IMR-90 (cell line): ENCODE measurements around the gene HTT. TPM values are rescaled to one million over a fixed set of nuclear protein-coding genes. Genes with fewer than 3 reads are reported as not detected.

ENCODE experiments used
- ATAC-seq: fragments of 200-7000 bp; cut with Tn5 transposase; 2 replicates; pipeline ENCODE4 v1.9.1; 2020; ENCODE audit warnings: low read depth, mild to moderate bottlenecking, moderate library complexity
- BruUV-seq: library from RNA; stranded (reverse); fragments of 400-500 nt; replicated peaks from 2 replicates; lab custom pipeline; 2021; lab: Mats Ljungman, UMichigan
- CTCF ChIA-PET: fragments of 300-600 bp; formaldehyde crosslinking; extraction: SDS; loops from one replicate; lab custom pipeline; 2021; ENCODE audit warnings: antibody characterized with exemption; lab: Yijun Ruan, JAX
- POLR2A ChIA-PET: fragments of 300-600 bp; sonication (Branson Sonifier 250); formaldehyde crosslinking; loops from one replicate; lab custom pipeline; 2022; ENCODE audit warnings: antibody characterized with exemption; ENCODE audit not compliant: unreplicated experiment; lab: Charles Lee
- DNase-seq: peaks from one replicate; pipeline ENCODE4 v3.0.0; 2013
- H2AFZ ChIP-seq: replicated peaks from 2 replicates; pipeline ENCODE3; 2013; ENCODE audit warnings: low read length, mild to moderate bottlenecking; ENCODE audit not compliant: poor library complexity
- H2AK5ac ChIP-seq: 2 replicates; pipeline ENCODE4 v1.6.1; 2013; ENCODE audit warnings: low read depth, low read length, inconsistent platforms
- H2AK9ac ChIP-seq: replicated peaks from 2 replicates; pipeline ENCODE3; 2013; ENCODE audit warnings: mild to moderate bottlenecking, low read depth, low read length, moderate library complexity; ENCODE audit not compliant: poor library complexity
- H2BK120ac ChIP-seq: 2 replicates; pipeline ENCODE4 v1.6.1; 2013; ENCODE audit warnings: low read depth, low read length, inconsistent platforms
- H2BK15ac ChIP-seq: 3 replicates; pipeline ENCODE4 v1.6.1; 2013; ENCODE audit warnings: low read depth, low read length, inconsistent platforms
- H2BK20ac ChIP-seq: 2 replicates; pipeline ENCODE4 v1.6.1; 2013; ENCODE audit warnings: low read depth, mild to moderate bottlenecking, inconsistent platforms, low read length, moderate library complexity
- H2BK5ac ChIP-seq: 2 replicates; pipeline ENCODE4 v1.6.1; 2013; ENCODE audit warnings: mild to moderate bottlenecking, low read depth, low read length, inconsistent platforms; ENCODE audit not compliant: poor library complexity, severe bottlenecking
- H3K14ac ChIP-seq: replicated peaks from 2 replicates; pipeline ENCODE4 v1.6.1; 2013; ENCODE audit warnings: low read depth, low read length, inconsistent platforms
- H3K18ac ChIP-seq: 2 replicates; pipeline ENCODE4 v1.6.1; 2013; ENCODE audit warnings: low read depth, low read length, control low read depth
- H3K23ac ChIP-seq: 2 replicates; pipeline ENCODE4 v1.6.1; 2013; ENCODE audit warnings: low read depth, low read length, inconsistent platforms
- H3K27ac ChIP-seq: 2 replicates; pipeline ENCODE4 v1.5.1; 2013; ENCODE audit warnings: mild to moderate bottlenecking, control low read depth, low read length; ENCODE audit not compliant: insufficient read depth
- H3K27me3 ChIP-seq: 2 replicates; pipeline ENCODE4 v1.6.1; 2013; ENCODE audit warnings: low read length; ENCODE audit not compliant: control insufficient read depth, insufficient read depth
- H3K36me3 ChIP-seq: 2 replicates; pipeline ENCODE4 v1.6.1; 2013; ENCODE audit warnings: low read length, mixed read lengths; ENCODE audit not compliant: control insufficient read depth, insufficient read depth
- H3K4ac ChIP-seq: 2 replicates; pipeline ENCODE4 v1.6.1; 2013; ENCODE audit warnings: low read depth, low read length, inconsistent platforms
- H3K4me1 ChIP-seq: 2 replicates; pipeline ENCODE4 v1.6.1; 2013; ENCODE audit warnings: low read length, mixed read lengths; ENCODE audit not compliant: control insufficient read depth, insufficient read depth
- H3K4me2 ChIP-seq: 2 replicates; pipeline ENCODE4 v1.6.1; 2013; ENCODE audit warnings: low read depth, mild to moderate bottlenecking, control low read depth, low read length, moderate library complexity
- H3K4me3 ChIP-seq: 2 replicates; pipeline ENCODE4 v1.5.1; 2013; ENCODE audit warnings: low read depth, mild to moderate bottlenecking, control low read depth, low read length, moderate library complexity; ENCODE audit not compliant: insufficient read depth
- H3K56ac ChIP-seq: 2 replicates; pipeline ENCODE4 v1.6.1; 2013; ENCODE audit warnings: low read length, inconsistent platforms; ENCODE audit not compliant: insufficient read depth; ENCODE audit errors: extremely low read depth
- H3K79me1 ChIP-seq, 2 experiments: 2 replicates each; pipeline ENCODE4 v1.6.1; 2013; ENCODE audit warnings: low read length in 2 of 2, inconsistent platforms in 1 of 2, low read depth in 1 of 2
- H3K9ac ChIP-seq: 2 replicates; pipeline ENCODE4 v1.6.1; 2013; ENCODE audit warnings: low read depth, low read length, control low read depth
- H3K9me1 ChIP-seq: 2 replicates; pipeline ENCODE4 v1.6.1; 2013; ENCODE audit warnings: low read length, inconsistent platforms; ENCODE audit not compliant: insufficient read depth
- H3K9me3 ChIP-seq: 2 replicates; pipeline ENCODE4 v1.6.1; 2013; ENCODE audit warnings: low read length; ENCODE audit not compliant: control insufficient read depth, insufficient read depth
- H4K20me1 ChIP-seq: 2 replicates; pipeline ENCODE4 v1.6.1; 2013; ENCODE audit warnings: low read length, inconsistent platforms; ENCODE audit not compliant: insufficient read depth
- H4K5ac ChIP-seq: 2 replicates; pipeline ENCODE4 v1.6.1; 2013; ENCODE audit warnings: mild to moderate bottlenecking, low read depth, low read length, control low read depth
- H4K8ac ChIP-seq, 2 experiments: 2 replicates each; pipeline ENCODE4 v1.6.1; 2013; ENCODE audit warnings: low read depth in 2 of 2, low read length in 2 of 2, control low read depth in 1 of 2, inconsistent platforms in 1 of 2
- H4K91ac ChIP-seq: 2 replicates; pipeline ENCODE4 v1.6.1; 2013; ENCODE audit warnings: low read depth, low read length, inconsistent platforms; ENCODE audit not compliant: insufficient read depth
- BHLHE40 ChIP-seq: fragments of 150-350 bp; IDR thresholded peaks from 2 replicates; pipeline ENCODE4 v1.6.1; 2016; ENCODE audit warnings: mild to moderate bottlenecking, low read depth, low read length
- CEBPB ChIP-seq: IDR thresholded peaks from 2 replicates; pipeline ENCODE4 v1.6.1; 2012; ENCODE audit warnings: low read depth, low read length, improper control_type of control experiment
- CHD1 ChIP-seq: IDR thresholded peaks from 2 replicates; pipeline ENCODE4 v1.6.1; 2012; ENCODE audit warnings: low read depth, low read length, improper control_type of control experiment
- CTCF ChIP-seq: conservative IDR thresholded peaks from 2 replicates; pipeline ENCODE4 v1.5.1; 2012; ENCODE audit warnings: mild to moderate bottlenecking, low read depth, low read length, improper control_type of control experiment
- FOS ChIP-seq: fragments of 150-350 bp; IDR thresholded peaks from 2 replicates; pipeline ENCODE4 v1.6.1; 2016; ENCODE audit warnings: low read depth, low read length
- MAFK ChIP-seq: IDR thresholded peaks from 2 replicates; pipeline ENCODE4 v1.6.1; 2012; ENCODE audit warnings: low read depth, low read length, improper control_type of control experiment
- MAZ ChIP-seq: IDR thresholded peaks from 2 replicates; pipeline ENCODE4 v1.6.1; 2012; ENCODE audit warnings: low read depth, mild to moderate bottlenecking, low read length, improper control_type of control experiment, moderate library complexity, borderline replicate concordance
- MXI1 ChIP-seq: IDR thresholded peaks from 2 replicates; pipeline ENCODE4 v1.6.1; 2012; ENCODE audit warnings: low read depth, mild to moderate bottlenecking, low read length, moderate library complexity, borderline replicate concordance
- NFE2L2 ChIP-seq: fragments of 150-350 bp; IDR thresholded peaks from 2 replicates; pipeline ENCODE4 v1.6.1; 2016; ENCODE audit warnings: low read depth, mild to moderate bottlenecking, low read length
- POLR2A ChIP-seq: IDR thresholded peaks from 2 replicates; pipeline ENCODE4 v1.6.1; 2012; ENCODE audit warnings: mild to moderate bottlenecking, low read depth, low read length
- RAD21 ChIP-seq: IDR thresholded peaks from 2 replicates; pipeline ENCODE4 v1.6.1; 2012; ENCODE audit warnings: low read length, improper control_type of control experiment
- RCOR1 ChIP-seq: IDR thresholded peaks from 2 replicates; pipeline ENCODE4 v1.6.1; 2012; ENCODE audit warnings: mild to moderate bottlenecking, low read length, improper control_type of control experiment; ENCODE audit not compliant: insufficient replicate concordance
- RFX5 ChIP-seq: IDR thresholded peaks from 2 replicates; pipeline ENCODE4 v1.8.0; 2012; ENCODE audit warnings: low read depth, mild to moderate bottlenecking, low read length, moderate library complexity
- SMC3 ChIP-seq: fragments of 150-350 bp; IDR thresholded peaks from 2 replicates; pipeline ENCODE4 v1.6.1; 2016; ENCODE audit warnings: low read depth, mild to moderate bottlenecking, antibody characterized with exemption, low read length, moderate library complexity
- USF2 ChIP-seq: fragments of 150-350 bp; IDR thresholded peaks from 2 replicates; pipeline ENCODE4 v1.6.1; 2017; ENCODE audit warnings: mild to moderate bottlenecking, antibody characterized with exemption, low read length, low read depth
- WGBS, 2 experiments: methylation state at CpG; one replicate each; pipeline versions ENCODE4 v1.1.5 to v1.1.7; 2013; ENCODE audit warnings: missing lambda C conversion rate in 2 of 2; ENCODE audit not compliant: insufficient read length in 1 of 2; ENCODE audit errors: extremely low coverage in 2 of 2; 5-methylcytosine and 5-hydroxymethylcytosine counted together
- dilution Hi-C: fragments of 300-500 bp; cut with HindIII; formaldehyde crosslinking; loops from one replicate; pipeline ENCODE4 v1.14.3; 2018; ENCODE audit warnings: low sequenced_read_pairs; ENCODE audit not compliant: unreplicated experiment
- in situ Hi-C: fragments of 300-500 bp; cut with MboI; formaldehyde crosslinking; loops from 3 replicates; pipeline ENCODE4 v1.14.3; 2019; ENCODE audit warnings: low sequenced_read_pairs, inconsistent platforms, mixed read lengths
- intact Hi-C: fragments of 100-400 bp; cut with micrococcal nuclease; formaldehyde crosslinking; loops from 2 replicates; pipeline ENCODE4 v1.10.0; 2022
- polyA plus RNA-seq, 3 experiments: library from polyadenylated mRNA; depleted of rRNA; stranded (reverse); fragments of >200 nt; gene quantifications; 2 replicates each; pipeline ENCODE4 v1.2.3, GENCODE V29; 2012; ENCODE audit warnings: low replicate concordance in 1 of 3
- total RNA-seq: library from RNA; depleted of rRNA; stranded (reverse); fragments of >200 nt; gene quantifications from 2 replicates; pipeline ENCODE4 v1.2.3, GENCODE V29; 2012

The HTT gene
- total and polyA plus RNA-seq, 2 of the 4 experiments (the other 2 are of a cell fraction): 11.6 to 14.3 TPM

GRCh38 chr4:3199653-3200422 is 125.4 kb downstream of the HTT start:
- Histone ChIP-seq H3K4me2 (no peak overlapping the region), H3K36me3 (peaks cover 22% of the 10 kb centered on the region), H3K9me1 (peaks cover 16% of the 10 kb centered on the region), H4K8ac (no peak overlapping the region), H3K4me3 (no peak overlapping the region), H3K18ac (no peak overlapping the region), H3K9ac (no peak overlapping the region), H3K27ac (no peak overlapping the region), H4K91ac (no peak overlapping the region), H2BK5ac (no peak overlapping the region), H2AFZ (no peak overlapping the region), H2AK5ac (no peak overlapping the region), H3K23ac (no peak overlapping the region), H3K79me1 (peaks cover 0 to 14% of the 10 kb centered on the region in 2 experiments; a peak in 3 of 4 replicates), H3K4me1 (peaks cover 18% of the 10 kb centered on the region), H4K5ac (no peak overlapping the region), H2AK9ac (no peak overlapping the region), H3K4ac (no peak overlapping the region), H2BK120ac (no peak overlapping the region), H3K27me3 (no peaks in the 10 kb centered on the region), H3K9me3 (no peaks in the 10 kb centered on the region), H2BK15ac (no peak overlapping the region), H3K14ac (no peak overlapping the region), H2BK20ac (no peak overlapping the region), H3K56ac (no peak overlapping the region), H4K20me1 (peaks cover 13% of the 10 kb centered on the region; the same call in 1 of the 2 replicates)
- DNase-seq (no peak), ATAC-seq (no peak)
- CTCF ChIA-PET: interaction anchor here (0.6 kb wide), 1 partner anchor 314 kb away, joined by 3 read pairs; no protein-coding TSS in a partner anchor
- BruUV-seq: no TSS peak
- 98% methylated on average over 8 of the region's 17 CpGs; no CpG with 5 or more reads in 1 of the 2 experiments for whole genome bisulfite sequencing, 2 experiments
- POLR2A ChIA-PET: no interaction called here
- dilution Hi-C loops (no loop called here), intact Hi-C loops (no loop called here), in situ Hi-C loops (no loop called here)
- TF ChIP-seq NFE2L2: no peak
- TF ChIP-seq SMC3: no peak
- TF ChIP-seq CTCF: no peak
- TF ChIP-seq BHLHE40: no peak
- no peak for TF ChIP-seq RCOR1
- TF ChIP-seq MAFK: no peak
- no peak for TF ChIP-seq RAD21
- TF ChIP-seq MXI1: no peak
- TF ChIP-seq MAZ: no peak
- TF ChIP-seq CHD1: no peak
- no peak for TF ChIP-seq FOS
- no peak for TF ChIP-seq CEBPB
- no peak for TF ChIP-seq POLR2A
- TF ChIP-seq RFX5: no peak
- no peak for TF ChIP-seq USF2
